Measurements from ENCODE around the gene CRB2.

GRCh38 chr9:123310551-123311249 is 45.3 kb upstream of the CRB2 start:
- no peak for TF ChIP-seq CTCF (IDR thresholded peaks at IDR 0.05; ENCODE audit: low read depth, low read length, poor library complexity, severe bottlenecking)
- no peak for TF ChIP-seq EZH2phosphoT487 (IDR thresholded peaks at IDR 0.05; ENCODE audit: borderline replicate concordance, low read length)
